CD4-positive, alpha-beta memory T cell (primary cell): Measurements from ENCODE around the gene COL23A1. TPM values are rescaled to one million over a fixed set of nuclear protein-coding genes. Genes with fewer than 3 reads are reported as not detected.
"Not testable (repeated sequence)": the region's sequence is repeated elsewhere in the genome, so short reads cannot be mapped to it uniquely, and the experiment has no call there.

Experiments used
- CTCF ChIA-PET: fragments of 350-600 bp; sonication (Branson Sonifier 250); formaldehyde crosslinking; loops from one replicate; lab custom pipeline; 2021; ENCODE audit warnings: inconsistent platforms; ENCODE audit not compliant: partially characterized antibody; lab: Charles Lee
- POLR2A ChIA-PET: fragments of 350-600 bp; sonication (Branson Sonifier 250); formaldehyde crosslinking; loops from one replicate; lab custom pipeline; 2021; ENCODE audit not compliant: partially characterized antibody; lab: Charles Lee
- DNase-seq, 5 donors: peaks; one replicate each; pipeline versions ENCODE4 v3.0.0 to v3.0.0-alpha.2; 2020 to 2022; ENCODE audit warnings: mixed read lengths in 1 of 5
- H3K27ac ChIP-seq: one replicate; pipeline ENCODE4 v1.7.0; 2013; ENCODE audit warnings: low read depth, low read length
- H3K27me3 ChIP-seq: 2 replicates; pipeline ENCODE4 v1.7.0; 2013; ENCODE audit warnings: mild to moderate bottlenecking, low read length, moderate library complexity; ENCODE audit not compliant: insufficient read depth
- H3K36me3 ChIP-seq: 2 replicates; pipeline ENCODE4 v1.7.0; 2013; ENCODE audit warnings: mild to moderate bottlenecking, low read length, moderate library complexity; ENCODE audit not compliant: insufficient read depth
- H3K4me1 ChIP-seq: 2 replicates; pipeline ENCODE4 v1.7.0; 2013; ENCODE audit warnings: mild to moderate bottlenecking, low read length, moderate library complexity; ENCODE audit not compliant: insufficient read depth
- H3K4me3 ChIP-seq, 2 donors: one replicate each; pipeline ENCODE4 v1.7.0; 2013; ENCODE audit warnings: low read length in 2 of 2, mild to moderate bottlenecking in 1 of 2
- H3K9me3 ChIP-seq, 2 donors: one replicate each; pipeline ENCODE4 v1.7.0; 2013; ENCODE audit warnings: low read length in 2 of 2, control low read depth in 1 of 2; ENCODE audit not compliant: control insufficient read depth in 1 of 2
- H3K27ac Mint-ChIP-seq, 7 donors: one replicate each; pipeline ENCODE4 v1.8.0; 2020 to 2021; ENCODE audit warnings: mixed read lengths in 7 of 7, mild to moderate bottlenecking in 6 of 7, inconsistent platforms in 3 of 7, moderate library complexity in 3 of 7
- H3K27me3 Mint-ChIP-seq, 2 donors: one replicate each; pipeline ENCODE4 v1.8.0; 2020 to 2021; ENCODE audit warnings: mixed read lengths in 2 of 2
- H3K36me3 Mint-ChIP-seq, 2 donors: one replicate each; pipeline ENCODE4 v1.8.0; 2020 to 2021; ENCODE audit warnings: mixed read lengths in 2 of 2, inconsistent platforms in 1 of 2, mild to moderate bottlenecking in 1 of 2
- H3K4me1 Mint-ChIP-seq, 4 donors: one replicate each; pipeline ENCODE4 v1.8.0; 2020 to 2021; ENCODE audit warnings: mixed read lengths in 4 of 4, mild to moderate bottlenecking in 1 of 4
- H3K4me3 Mint-ChIP-seq, 8 donors: one replicate each; pipeline ENCODE4 v1.8.0; 2020 to 2021; ENCODE audit warnings: mixed read lengths in 8 of 8, mild to moderate bottlenecking in 7 of 8, moderate library complexity in 6 of 8, inconsistent platforms in 3 of 8
- H3K9me3 Mint-ChIP-seq, 8 donors: one replicate each; pipeline ENCODE4 v1.8.0; 2020 to 2021; ENCODE audit warnings: mixed read lengths in 8 of 8, mild to moderate bottlenecking in 5 of 8, inconsistent platforms in 3 of 8, moderate library complexity in 1 of 8
- intact Hi-C: fragments of 100-400 bp; cut with micrococcal nuclease; formaldehyde crosslinking; loops from one replicate; pipeline ENCODE4 v1.15.1; 2023
- polyA plus RNA-seq, 2 donors: library from polyadenylated mRNA; unstranded; fragments of 300-500 nt; fragmentation: Illumina TruSeq; gene quantifications; one replicate each; pipeline ENCODE4 v1.2.3, GENCODE V29; 2021
- total RNA-seq, 2 experiments: library from RNA; stranded (reverse); gene quantifications; one replicate each; pipeline ENCODE4 v1.2.3, GENCODE V29; 2021

The COL23A1 gene
- total and polyA plus RNA-seq, 4 experiments from 2014 or later: 0.17 to 0.25 TPM; not detected in 2

DNA sequence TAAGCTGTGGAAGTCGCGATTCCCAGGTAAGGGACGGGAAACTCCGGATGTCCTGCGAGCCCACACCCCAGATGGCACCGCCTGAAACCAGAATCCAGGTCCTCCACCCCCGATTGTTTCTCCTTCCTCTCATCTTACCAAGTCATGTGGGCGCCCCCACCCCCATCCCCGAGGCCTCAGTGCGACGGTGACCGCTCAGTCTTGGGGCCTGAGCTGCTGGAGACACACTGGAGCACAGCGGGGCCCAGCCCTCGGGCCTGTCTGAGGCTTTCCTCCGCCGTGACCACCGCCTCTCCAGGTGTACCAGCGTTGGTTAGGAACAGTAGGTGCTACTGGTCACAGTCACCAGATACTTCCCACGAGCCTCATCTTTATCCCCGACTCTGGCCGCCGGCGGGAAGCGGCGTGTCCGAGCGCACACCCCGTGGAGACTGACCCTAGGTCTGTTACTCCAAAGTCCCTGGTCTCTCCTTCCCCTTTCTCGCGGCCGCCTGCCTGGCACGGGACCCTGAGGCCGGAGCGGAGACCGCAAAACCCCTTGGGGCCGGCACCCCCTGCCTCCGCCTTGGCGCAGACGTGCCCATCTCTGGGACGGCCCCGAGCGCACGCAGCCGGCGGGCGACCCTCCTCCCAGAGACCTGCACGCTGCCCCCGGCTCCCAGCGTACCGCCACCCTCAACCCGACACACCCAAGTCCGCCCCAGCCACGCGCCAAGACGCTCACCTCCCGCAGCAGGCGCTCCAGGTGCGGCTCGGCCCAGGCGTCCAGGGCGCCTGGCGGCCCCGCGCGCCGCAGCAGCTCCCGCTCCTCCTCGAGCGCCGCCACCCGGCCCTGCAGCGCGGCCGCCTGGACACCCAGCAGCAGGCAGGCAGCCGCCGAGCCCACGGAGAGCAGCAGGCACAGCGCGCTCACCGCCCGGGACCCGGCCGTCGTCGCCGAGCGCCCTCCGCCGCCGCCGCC is 733 bp downstream of the COL23A1 start:
- Histone ChIP-seq H3K4me3 (no peak overlapping the region), H3K9me3 (peaks cover 0 to 5% of the 10 kb centered on the region in 2 donors), H3K27ac (no peak overlapping the region), H3K27me3 (peaks cover 23% of the 10 kb centered on the region), H3K4me1 (peaks cover 7% of the 10 kb centered on the region), H3K36me3 (no peaks in the 10 kb centered on the region)
- Mint-ChIP-seq H3K27me3 (peaks cover 37 to 45% of the 10 kb centered on the region in 2 donors), H3K4me3 (peak overlapping the region in 7 of 8 donors; percentile 21 to 70 (median 64)), H3K27ac (no peak overlapping the region), H3K9me3 (peaks cover 0 to 13% (median 6%) of the 10 kb centered on the region in 8 donors), H3K4me1 (peaks cover 5 to 24% (median 11%) of the 10 kb centered on the region in 4 donors), H3K36me3 (peaks cover 5 to 7% of the 10 kb centered on the region in 2 donors)
- POLR2A ChIA-PET: interaction anchor here (0.9 kb wide), 1 partner anchor 37 kb away, joined by 3 read pairs; the partner anchor contains the start of gene CLK4
- DNase-seq: peak in 1 of 5 donors; percentile 3
- CTCF ChIA-PET: no interaction called here
- intact Hi-C loops: no loop called here

DNA sequence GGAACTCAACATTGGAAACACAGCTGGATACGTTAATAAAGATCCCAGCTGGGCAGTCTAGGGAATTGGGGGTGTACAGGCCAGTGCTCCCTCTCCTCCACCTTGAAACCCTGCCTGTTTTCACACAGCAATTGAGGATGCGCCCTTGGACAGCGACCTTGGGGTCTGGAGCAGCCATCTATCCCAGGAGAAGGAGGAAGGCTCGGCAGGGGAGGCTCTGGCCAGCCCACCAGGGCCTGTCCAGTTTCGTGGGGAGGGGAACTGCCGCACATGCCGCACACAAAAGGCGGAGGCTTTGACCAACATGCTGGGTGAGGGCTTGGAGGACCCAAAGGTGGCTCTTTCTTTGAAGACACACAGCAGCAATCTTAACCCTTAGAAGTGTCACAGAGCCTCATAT is 1.4 kb downstream of the COL23A1 start:
- ChIA-PET POLR2A (no interaction called here), CTCF (no interaction called here)

DNA sequence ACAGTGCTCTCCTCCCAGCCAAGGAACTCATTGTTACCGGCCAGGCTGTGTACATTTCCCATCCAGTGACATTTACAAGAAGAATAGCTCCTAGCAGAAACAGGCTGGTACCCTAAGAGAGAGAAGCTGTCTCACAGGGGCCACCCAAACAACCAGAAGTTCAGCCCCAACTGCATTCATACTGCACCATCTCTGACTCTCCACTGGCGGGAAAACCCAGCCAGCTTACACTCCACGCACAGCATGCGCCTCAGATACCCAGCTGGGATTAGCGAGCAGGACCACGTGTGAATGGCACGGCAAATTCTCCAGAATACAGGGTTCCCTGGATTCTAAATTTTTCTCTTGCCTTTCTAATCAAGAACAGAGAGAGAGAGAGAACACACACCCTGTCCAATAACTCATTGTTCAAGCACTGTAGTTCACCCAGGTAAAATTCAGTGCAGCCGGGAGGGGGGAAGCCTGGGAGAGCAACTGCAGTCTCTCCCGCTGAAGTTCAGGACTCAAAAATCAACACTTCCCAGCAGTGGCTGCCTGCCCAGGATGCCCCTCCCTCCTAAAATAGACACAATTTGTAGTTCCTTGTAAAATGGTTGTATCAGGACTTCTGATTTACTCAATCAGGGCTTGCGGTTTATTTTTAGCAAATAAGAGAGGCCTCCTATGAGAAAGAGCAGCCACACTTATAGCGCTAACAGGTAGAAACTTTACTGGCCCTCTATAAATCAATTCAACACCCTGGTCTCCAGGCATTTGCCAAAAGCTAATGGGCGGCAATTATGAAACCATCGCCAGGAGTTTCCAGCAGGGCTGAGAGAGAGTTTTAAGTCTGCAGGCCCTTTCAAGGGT is 2.2 kb downstream of the COL23A1 start:
- H3K9me3 Mint-ChIP-seq: peaks cover 0 to 1% (median 0%) of the 10 kb centered on the region in 8 donors
- H3K4me3 Mint-ChIP-seq: peak overlapping the region in 5 of 8 donors; percentile 13 to 50 (median 38)
- H3K27me3 Mint-ChIP-seq: peaks cover 41 to 47% of the 10 kb centered on the region in 2 donors
- Histone ChIP-seq H3K27ac (no peak overlapping the region), H3K4me1 (peaks cover 7% of the 10 kb centered on the region), H3K9me3 (no peaks in the 10 kb centered on the region), H3K4me3 (no peak overlapping the region), H3K36me3 (no peaks in the 10 kb centered on the region), H3K27me3 (peaks cover 23% of the 10 kb centered on the region)
- POLR2A ChIA-PET: no interaction called here
- H3K4me1 Mint-ChIP-seq: peaks cover 5 to 24% (median 11%) of the 10 kb centered on the region in 4 donors
- intact Hi-C loops: no loop called here
- H3K27ac Mint-ChIP-seq: no peak overlapping the region
- DNase-seq: no peak
- CTCF ChIA-PET: no interaction called here
- H3K36me3 Mint-ChIP-seq: no peaks in the 10 kb centered on the region

More for the DNA sequence above, 1.4 kb downstream of the COL23A1 start:
- Histone ChIP-seq H3K27ac (no peak overlapping the region), H3K4me1 (peaks cover 7% of the 10 kb centered on the region), H3K4me3 (no peak overlapping the region), H3K9me3 (no peaks in the 10 kb centered on the region), H3K27me3 (peaks cover 23% of the 10 kb centered on the region), H3K36me3 (no peaks in the 10 kb centered on the region)
- peaks cover 37 to 46% of the 10 kb centered on the region in 2 donors for H3K27me3 Mint-ChIP-seq
- no peak for DNase-seq
- H3K9me3 Mint-ChIP-seq: peaks cover 0 to 6% (median under 1%) of the 10 kb centered on the region in 8 donors
- H3K27ac Mint-ChIP-seq: no peak overlapping the region
- peaks cover 5 to 24% (median 11%) of the 10 kb centered on the region in 4 donors for H3K4me1 Mint-ChIP-seq
- H3K4me3 Mint-ChIP-seq: peak overlapping the region in 7 of 8 donors; percentile 35 to 70 (median 64)
- intact Hi-C loops: no loop called here
- H3K36me3 Mint-ChIP-seq: no peaks in the 10 kb centered on the region

DNA sequence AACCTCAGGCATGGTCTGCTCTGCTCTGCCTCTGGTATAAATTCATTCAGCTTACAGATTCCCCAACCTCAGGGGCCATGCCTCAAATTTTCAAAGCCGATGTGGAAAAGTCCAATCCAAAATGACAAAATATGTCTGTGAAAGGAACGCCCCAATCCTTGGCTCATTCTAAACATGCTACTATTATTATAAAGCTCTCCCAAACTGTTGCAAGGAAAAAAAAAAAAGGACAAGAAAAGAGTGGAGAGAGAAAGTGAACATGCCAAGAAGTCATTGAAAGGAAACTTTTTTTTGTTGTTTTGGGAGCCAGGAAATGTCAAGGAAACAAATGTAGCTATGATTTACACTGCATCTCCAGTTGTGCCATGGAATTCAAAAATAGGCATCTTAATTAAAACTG is 3.8 kb downstream of the COL23A1 start:
- Mint-ChIP-seq H3K9me3 (no peaks in the 10 kb centered on the region), H3K27me3 (peaks cover 43 to 49% of the 10 kb centered on the region in 2 donors), H3K27ac (no peak overlapping the region), H3K4me1 (peaks cover 5 to 20% (median 10%) of the 10 kb centered on the region in 4 donors), H3K36me3 (no peaks in the 10 kb centered on the region), H3K4me3 (no peak overlapping the region)
- intact Hi-C loops: no loop called here
- CTCF ChIA-PET: interaction anchor here (0.9 to 1.7 kb wide), 2 partner anchors 10 to 35 kb away, joined by 3 to 4 read pairs; no protein-coding TSS in a partner anchor
- no peak for DNase-seq
- H3K4me1 ChIP-seq: peaks cover 7% of the 10 kb centered on the region
- no peaks in the 10 kb centered on the region for H3K9me3 ChIP-seq
- H3K36me3 ChIP-seq: no peaks in the 10 kb centered on the region
- no peak overlapping the region for H3K4me3 ChIP-seq
- POLR2A ChIA-PET: no interaction called here
- H3K27ac ChIP-seq: no peak overlapping the region
- peaks cover 23% of the 10 kb centered on the region for H3K27me3 ChIP-seq

DNA sequence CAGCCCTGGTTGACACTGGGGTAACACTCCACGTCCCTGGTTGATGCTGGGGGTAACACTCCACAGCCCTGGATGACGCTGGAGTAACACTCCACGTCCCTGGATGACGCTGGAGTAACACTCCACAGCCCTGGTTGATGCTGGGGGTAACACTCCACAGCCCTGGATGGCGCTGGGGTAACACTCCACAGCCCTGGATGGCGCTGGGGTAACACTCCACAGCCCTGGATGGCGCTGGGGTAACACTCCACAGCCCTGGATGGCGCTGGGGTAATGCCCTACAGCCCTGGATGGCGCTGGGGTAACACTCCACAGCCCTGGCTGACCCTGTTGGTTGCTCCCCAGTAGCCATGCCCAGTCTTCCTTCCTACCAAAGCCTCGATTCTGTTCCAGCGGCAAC is 4.8 kb downstream of the COL23A1 start:
- CTCF ChIA-PET: interaction anchor here (0.9 kb wide), 1 partner anchor 34 kb away, joined by 3 read pairs; no protein-coding TSS in a partner anchor
- H3K27me3 Mint-ChIP-seq: peaks cover 38 to 39% of the 10 kb centered on the region in 2 donors

DNA sequence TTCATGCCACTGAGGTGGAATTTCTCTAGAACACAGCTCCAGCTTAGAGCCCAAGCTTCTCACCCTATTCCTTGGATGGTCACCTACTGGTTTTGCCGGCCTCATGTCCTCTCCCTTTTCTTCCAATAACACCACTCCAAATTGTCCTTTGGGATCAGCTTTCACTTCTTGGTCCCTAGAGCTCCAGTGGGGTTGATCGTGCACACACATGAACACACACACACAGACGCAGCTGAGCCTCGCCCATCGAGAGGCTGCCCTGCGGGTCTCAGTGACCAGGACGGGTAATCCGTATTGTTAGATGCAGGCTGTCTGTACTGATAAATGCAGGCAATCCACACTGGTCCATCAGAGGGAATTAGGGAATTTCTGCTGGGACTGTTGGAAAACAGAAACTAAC is 6.9 kb downstream of the COL23A1 start:
- no peak overlapping the region for H3K4me3 Mint-ChIP-seq
- H3K9me3 Mint-ChIP-seq: no peaks in the 10 kb centered on the region
- Histone ChIP-seq H3K36me3 (no peaks in the 10 kb centered on the region), H3K27me3 (peaks cover 7% of the 10 kb centered on the region), H3K4me3 (no peak overlapping the region), H3K27ac (no peak overlapping the region), H3K4me1 (no peaks in the 10 kb centered on the region), H3K9me3 (no peaks in the 10 kb centered on the region)
- no peak for DNase-seq
- POLR2A ChIA-PET: no interaction called here
- H3K27me3 Mint-ChIP-seq: peaks cover 29 to 34% of the 10 kb centered on the region in 2 donors
- H3K27ac Mint-ChIP-seq: no peak overlapping the region
- CTCF ChIA-PET: no interaction called here
- intact Hi-C loops: no loop called here
- no peaks in the 10 kb centered on the region for H3K36me3 Mint-ChIP-seq
- peaks cover 0 to 4% (median 1%) of the 10 kb centered on the region in 4 donors for H3K4me1 Mint-ChIP-seq

More for the DNA sequence above, 4.8 kb downstream of the COL23A1 start:
- H3K4me1 ChIP-seq, H3K27ac Mint-ChIP-seq, H3K9me3 ChIP-seq, H3K4me3 ChIP-seq, H3K36me3 ChIP-seq, H3K27ac ChIP-seq, POLR2A ChIA-PET, intact Hi-C loops, H3K9me3 Mint-ChIP-seq, H3K36me3 Mint-ChIP-seq: not testable (repeated sequence)
- H3K27me3 ChIP-seq: peaks cover 14% of the 10 kb centered on the region
- DNase-seq: peak in 1 of 5 donors; percentile 30
- peaks cover 0 to 15% (median 2%) of the 10 kb centered on the region in 4 donors for H3K4me1 Mint-ChIP-seq
- peak overlapping the region in 1 of 8 donors; percentile 32 for H3K4me3 Mint-ChIP-seq
